SKM-1 (cell line): Measurements from ENCODE around the gene IP6K1.
A peak's percentile ranks its signal among the peaks of the same experiment; 100 is the strongest.
"Not testable (repeated sequence)": the region's sequence is repeated elsewhere in the genome, so short reads cannot be mapped to it uniquely, and the experiment has no call there.

Source experiments
- DNase-seq: peaks from one replicate; lab custom pipeline; 2025; ENCODE audit not compliant: unreplicated experiment; lab: John Stamatoyannopoulos, UW

Gene IP6K1

GRCh38 chr3:49712631-49713317 lies 73.6 kb downstream of the IP6K1 start:
- no peak for DNase-seq

GRCh38 chr3:49712166-49712565 lies 74.2 kb downstream of the IP6K1 start:
- no peak for DNase-seq

GRCh38 chr3:49711489-49711888 lies 74.9 kb downstream of the IP6K1 start:
- DNase-seq = no peak

GRCh38 chr3:49709852-49710251 lies 76.5 kb downstream of the IP6K1 start:
- DNase-seq = no peak

- DNase-seq = no peak
Observed at GRCh38 chr3:49707113-49707480, 79.2 kb downstream of the IP6K1 start.

GRCh38 chr3:49706456-49707112 lies 79.8 kb downstream of the IP6K1 start:
- no peak for DNase-seq

GRCh38 chr3:49705390-49705960 lies 80.9 kb downstream of the IP6K1 start:
- no peak for DNase-seq

GRCh38 chr3:49704629-49705028 lies 81.7 kb downstream of the IP6K1 start:
- no peak for DNase-seq

- DNase-seq = no peak
Observed at GRCh38 chr3:49703956-49704355, 82.4 kb downstream of the IP6K1 start.

- peak; percentile 33 for DNase-seq
Observed at GRCh38 chr3:49703443-49703927, 82.9 kb downstream of the IP6K1 start.

GRCh38 chr3:49702672-49703071 lies 83.7 kb downstream of the IP6K1 start:
- no peak for DNase-seq

GRCh38 chr3:49701388-49702077 lies 84.8 kb downstream of the IP6K1 start:
- DNase-seq = no peak

GRCh38 chr3:49700453-49701128 lies 85.8 kb downstream of the IP6K1 start:
- no peak for DNase-seq

GRCh38 chr3:49700014-49700413 lies 86.3 kb downstream of the IP6K1 start:
- DNase-seq = no peak

- DNase-seq = no peak
Observed at GRCh38 chr3:49699281-49699979, 86.9 kb downstream of the IP6K1 start.

GRCh38 chr3:49695350-49696015 lies 90.9 kb downstream of the IP6K1 start:
- not testable (repeated sequence) for DNase-seq

GRCh38 chr3:49694409-49695070 lies 91.8 kb downstream of the IP6K1 start:
- DNase-seq = not testable (repeated sequence)

- not testable (repeated sequence) for DNase-seq
Observed at GRCh38 chr3:49691481-49691880, 94.9 kb downstream of the IP6K1 start.

- DNase-seq = not testable (repeated sequence)
Observed at GRCh38 chr3:49690856-49691255, 95.5 kb downstream of the IP6K1 start.
